Measurements from ENCODE around the gene TMPRSS7.

The TMPRSS7 gene

GRCh38 chr3:112126511-112126911 is 92.0 kb downstream of the TMPRSS7 start:
- in situ Hi-C loops (cut with MboI; ENCODE audit: low sequenced_read_pairs) = no loop called here

DNA sequence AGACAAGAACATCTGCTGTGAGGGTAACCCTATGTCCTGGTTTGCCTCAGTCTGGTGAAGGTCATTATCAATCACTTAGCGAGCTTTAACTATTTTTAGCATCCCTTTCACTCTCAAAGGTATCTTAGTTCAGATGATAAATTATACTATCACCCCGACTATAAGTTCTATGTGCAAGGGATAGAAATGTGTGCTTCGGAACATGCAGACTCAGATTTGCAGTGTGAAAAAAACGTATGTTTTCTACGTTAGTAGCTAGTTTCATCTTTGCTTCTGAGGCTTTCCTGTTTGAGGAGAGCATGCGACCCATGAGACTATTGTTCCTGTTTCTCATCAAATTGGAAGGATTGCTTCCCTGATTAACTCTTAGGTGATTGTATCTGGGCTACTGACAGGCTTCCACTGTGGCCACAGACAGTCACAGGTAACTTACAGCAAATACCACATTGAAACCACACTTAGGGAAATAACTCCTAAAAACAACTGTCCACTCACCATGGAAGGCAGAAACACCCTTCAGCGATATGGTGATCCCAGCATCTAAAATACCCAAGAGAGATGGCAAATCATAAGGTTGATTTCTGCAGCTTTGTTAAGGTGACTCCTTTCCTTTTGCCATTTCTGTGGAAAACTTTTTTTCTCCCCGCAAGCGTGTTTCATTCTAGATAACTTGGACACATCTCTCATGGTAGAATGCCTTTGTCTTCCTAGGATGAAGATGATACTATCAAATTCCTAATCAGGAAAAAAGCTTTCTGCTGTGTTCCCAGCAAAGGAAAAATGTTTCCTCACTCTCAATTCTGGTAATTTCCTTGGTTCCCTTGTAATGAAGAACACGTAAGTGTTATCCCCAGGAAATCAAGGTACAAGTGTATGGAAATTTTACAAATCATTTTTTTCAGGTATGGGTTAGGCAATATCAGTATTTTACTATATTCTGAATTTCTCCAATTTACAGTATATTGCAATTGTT is 93.3 kb downstream of the TMPRSS7 start:
- in situ Hi-C loops (cut with MboI; ENCODE audit: low sequenced_read_pairs) = no loop called here

- in situ Hi-C loops (cut with MboI; ENCODE audit: low sequenced_read_pairs) = no loop called here
These were observed 94.5 kb downstream of the TMPRSS7 start for GRCh38 chr3:112128843-112129727.

- in situ Hi-C loops (cut with MboI; ENCODE audit: low sequenced_read_pairs) = no loop called here
These were observed 95.5 kb downstream of the TMPRSS7 start for GRCh38 chr3:112129925-112130637.

DNA sequence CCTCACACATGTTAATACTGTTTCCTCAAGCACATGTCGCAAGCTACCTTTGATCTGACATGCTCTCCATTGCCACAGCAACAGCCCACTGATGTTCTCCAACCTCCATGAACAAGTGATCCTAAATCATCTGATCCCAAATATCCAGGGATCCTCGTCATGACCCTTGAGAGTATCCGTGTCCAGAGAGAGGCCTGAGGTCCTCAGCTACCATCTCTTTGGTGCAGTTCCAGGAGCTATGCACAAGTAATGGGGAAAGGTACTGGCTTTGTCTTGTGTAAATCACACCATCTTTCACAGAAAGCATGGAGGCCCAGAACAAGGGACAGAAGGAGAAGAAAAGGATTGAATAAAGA is 96.1 kb downstream of the TMPRSS7 start:
- in situ Hi-C loops (cut with MboI; ENCODE audit: low sequenced_read_pairs) = no loop called here
